CD1c-positive myeloid dendritic cell (primary cell): ENCODE results near the gene UBA6.
"Not testable (repeated sequence)": the region's sequence is repeated elsewhere in the genome, so short reads cannot be mapped to it uniquely, and the experiment has no call there.

Experiments used
- DNase-seq: peaks from one replicate; pipeline ENCODE4 v3.0.0-alpha.2; 2016; ENCODE audit errors: extremely low spot score

The UBA6 gene

GRCh38 chr4:67660418-67660817 lies 40.5 kb downstream of the UBA6 start:
- DNase-seq: no peak

- no peak for DNase-seq
These were observed 41.9 kb downstream of the UBA6 start for GRCh38 chr4:67659065-67659464.

GRCh38 chr4:67658302-67658701 lies 42.7 kb downstream of the UBA6 start:
- DNase-seq: no peak

GRCh38 chr4:67651536-67651935 lies 49.4 kb downstream of the UBA6 start:
- no peak for DNase-seq

- DNase-seq: peak; percentile 27
These were observed 62.8 kb downstream of the UBA6 start for GRCh38 chr4:67638136-67638535.

- DNase-seq: not testable (repeated sequence)
These were observed 64.0 kb downstream of the UBA6 start for GRCh38 chr4:67636978-67637377.

- DNase-seq: no peak
These were observed 65.6 kb downstream of the UBA6 start for GRCh38 chr4:67635331-67635730.

GRCh38 chr4:67634741-67635140 lies 66.2 kb downstream of the UBA6 start:
- no peak for DNase-seq

- DNase-seq: no peak
These were observed 68.5 kb downstream of the UBA6 start for GRCh38 chr4:67632492-67632891.

- DNase-seq: no peak
These were observed 76.0 kb downstream of the UBA6 start for GRCh38 chr4:67624939-67625338.

- DNase-seq: no peak
These were observed 84.5 kb downstream of the UBA6 start for GRCh38 chr4:67616478-67616877.

- peak; percentile 6 for DNase-seq
These were observed 85.8 kb downstream of the UBA6 start for GRCh38 chr4:67615119-67615518.

- DNase-seq: no peak
These were observed 86.8 kb downstream of the UBA6 start for GRCh38 chr4:67614186-67614585.

GRCh38 chr4:67608027-67608426 lies 92.9 kb downstream of the UBA6 start:
- no peak for DNase-seq

GRCh38 chr4:67604749-67605148 lies 96.2 kb downstream of the UBA6 start:
- DNase-seq: no peak

- no peak for DNase-seq
These were observed 97.0 kb downstream of the UBA6 start for GRCh38 chr4:67604029-67604381.

- DNase-seq: no peak
These were observed 97.5 kb downstream of the UBA6 start for GRCh38 chr4:67603310-67604028.

GRCh38 chr4:67593741-67594175 lies 107.2 kb downstream of the UBA6 start:
- peak; percentile 62 for DNase-seq

- DNase-seq: no peak
These were observed 113.8 kb downstream of the UBA6 start for GRCh38 chr4:67587156-67587555.

- no peak for DNase-seq
These were observed 116.5 kb downstream of the UBA6 start for GRCh38 chr4:67584496-67584895.

GRCh38 chr4:67581913-67582312 lies 119.0 kb downstream of the UBA6 start:
- no peak for DNase-seq

- peak; percentile 44 for DNase-seq
These were observed 119.6 kb downstream of the UBA6 start for GRCh38 chr4:67581208-67581857.

- DNase-seq: no peak
These were observed 120.4 kb downstream of the UBA6 start for GRCh38 chr4:67580577-67580976.

GRCh38 chr4:67576538-67576937 lies 124.4 kb downstream of the UBA6 start:
- DNase-seq: no peak
